ENCODE measurements around the gene PELO.

The PELO gene

DNA sequence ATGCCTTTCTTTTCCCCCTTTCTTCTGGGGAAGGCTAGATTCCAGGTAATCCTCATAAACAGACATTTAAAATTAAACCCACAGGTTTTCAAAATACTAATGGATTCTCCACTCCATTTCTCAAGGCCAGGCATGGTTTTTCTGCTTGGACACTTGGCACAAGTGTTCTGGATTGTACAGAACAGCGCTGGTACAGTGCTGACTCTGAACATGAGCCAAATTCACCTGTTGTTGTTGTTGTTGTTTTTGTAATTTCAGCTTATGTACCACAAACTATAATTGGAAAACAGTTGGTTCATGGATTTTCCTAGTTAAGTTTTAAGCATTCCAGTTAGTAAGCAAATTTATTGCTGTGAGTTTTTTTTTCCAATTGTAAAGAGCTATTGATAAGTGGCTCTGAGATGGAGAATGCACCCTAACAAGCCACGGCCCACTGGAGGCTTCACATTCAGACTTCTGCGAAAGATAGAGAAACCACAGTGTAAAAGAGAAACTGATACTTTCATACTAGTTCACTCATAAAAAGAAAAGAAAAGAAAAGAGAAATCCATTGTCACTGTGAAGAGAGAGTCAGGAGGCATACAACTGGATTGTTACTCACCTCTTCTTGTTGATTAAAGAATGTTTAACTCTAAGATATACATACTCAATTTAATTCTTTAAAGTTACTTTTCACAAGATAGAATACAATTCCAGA is 16.2 kb upstream of the PELO start:
- no peak for DNase-seq (ENCODE audit: low spot score)

- no peak for DNase-seq (ENCODE audit: low spot score)
Measured at GRCh38 chr5:52772668-52773067, 15.0 kb upstream of the PELO start.

DNA sequence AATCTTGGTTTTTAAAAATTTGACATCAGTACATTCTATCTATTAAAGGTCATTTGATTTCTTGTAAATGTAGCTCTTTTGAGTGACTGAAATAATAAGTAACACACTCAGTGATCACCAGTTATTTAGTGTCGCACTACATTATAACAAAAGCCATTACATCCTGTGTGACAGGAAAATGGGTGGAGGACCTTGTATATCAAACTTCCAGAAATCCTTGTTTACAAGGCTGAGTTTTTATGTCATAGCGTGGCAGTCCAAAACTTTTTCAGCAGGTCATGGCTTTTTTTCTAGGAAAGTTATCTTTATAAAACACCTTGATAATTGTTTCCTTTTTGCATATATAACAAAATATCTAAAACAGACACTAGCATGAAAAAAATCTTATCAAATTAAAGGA is 14.4 kb upstream of the PELO start:
- DNase-seq (ENCODE audit: low spot score): no peak

DNA sequence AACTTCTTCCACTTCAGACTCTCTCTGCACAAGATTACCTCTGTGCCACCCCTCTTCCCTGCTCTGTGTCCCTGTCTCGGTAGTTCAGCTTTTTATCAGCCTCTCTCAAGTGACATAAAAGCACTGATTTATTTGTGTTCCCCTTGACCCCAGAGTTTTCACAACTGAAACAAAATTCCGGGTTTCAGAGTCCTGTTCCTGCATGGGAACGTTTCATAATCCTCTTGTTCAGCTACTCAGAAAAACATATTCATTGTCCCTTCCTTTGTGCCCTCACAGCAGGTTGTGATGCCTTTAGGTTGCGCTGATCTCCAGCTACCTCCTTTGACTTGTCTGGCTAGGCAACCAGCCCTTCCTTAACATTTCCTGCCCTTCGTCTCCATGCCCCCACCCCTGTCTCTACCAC is 13.7 kb upstream of the PELO start:
- no peak for DNase-seq (ENCODE audit: low spot score)

- no peak for DNase-seq (ENCODE audit: low spot score)
Measured at GRCh38 chr5:52776116-52776515, 11.6 kb upstream of the PELO start.

GRCh38 chr5:52777186-52777585 is 10.5 kb upstream of the PELO start:
- no peak for DNase-seq (ENCODE audit: low spot score)

DNA sequence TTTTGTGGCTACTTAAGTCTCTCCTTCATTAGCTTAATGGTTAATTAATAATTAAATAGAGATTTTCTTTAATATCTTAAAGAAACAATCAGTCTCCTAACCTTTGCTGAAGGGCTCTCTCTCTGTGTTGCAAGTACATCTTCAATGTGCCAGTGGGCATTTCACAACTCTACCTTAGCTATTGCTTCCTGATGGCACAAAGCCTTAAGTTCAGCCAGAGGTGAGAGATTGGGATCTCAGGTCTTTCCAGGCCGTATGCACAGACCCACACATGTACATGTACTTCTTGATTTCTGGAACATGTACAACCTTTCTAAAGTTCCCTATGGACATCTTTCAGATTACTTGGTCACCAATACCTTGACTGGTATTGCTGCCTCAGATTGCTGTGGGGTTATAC is 8.9 kb upstream of the PELO start:
- no peak for DNase-seq (ENCODE audit: low spot score)

- DNase-seq (ENCODE audit: low spot score): no peak
Measured at GRCh38 chr5:52779213-52779612, 8.5 kb upstream of the PELO start.

DNA sequence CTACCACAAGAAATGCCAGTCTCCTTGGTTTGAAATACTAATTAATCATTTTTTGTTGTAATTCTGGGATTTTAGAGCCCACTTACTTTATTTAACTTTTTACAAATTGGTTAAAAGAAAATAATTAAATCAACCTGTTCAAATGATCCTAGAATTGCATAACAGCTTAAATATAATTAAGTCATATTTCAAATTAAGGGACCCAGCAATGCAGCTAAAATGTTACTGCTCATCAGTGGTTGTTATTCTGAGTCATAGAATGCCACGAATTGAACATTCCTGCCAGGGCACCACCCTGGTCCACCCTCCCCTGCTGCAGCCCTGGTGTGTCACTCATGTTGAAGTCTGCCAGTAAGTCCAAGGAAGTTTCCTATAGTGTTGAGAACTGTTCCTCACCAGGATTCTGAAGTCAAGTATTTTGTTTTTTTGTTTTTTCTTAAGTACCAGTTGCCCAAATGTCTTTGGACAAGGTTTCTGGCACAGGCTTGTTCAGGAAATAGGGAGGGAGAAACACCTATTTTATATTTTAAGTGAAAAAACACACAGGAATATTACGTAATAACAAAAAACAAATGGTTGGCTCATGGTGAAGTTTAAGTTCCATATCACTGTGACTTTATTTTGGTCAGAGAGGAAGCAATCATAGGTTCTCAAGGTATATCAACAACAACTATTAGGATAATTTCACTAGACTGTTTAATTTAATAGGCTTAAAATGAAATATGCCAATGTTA is 4.3 kb upstream of the PELO start:
- DNase-seq (ENCODE audit: low spot score): peak; percentile 72

- DNase-seq (ENCODE audit: low spot score): no peak
Measured at GRCh38 chr5:52784737-52785136, 3.0 kb upstream of the PELO start.

GRCh38 chr5:52786391-52786790 is 1.3 kb upstream of the PELO start:
- no peak for DNase-seq (ENCODE audit: low spot score)

DNA sequence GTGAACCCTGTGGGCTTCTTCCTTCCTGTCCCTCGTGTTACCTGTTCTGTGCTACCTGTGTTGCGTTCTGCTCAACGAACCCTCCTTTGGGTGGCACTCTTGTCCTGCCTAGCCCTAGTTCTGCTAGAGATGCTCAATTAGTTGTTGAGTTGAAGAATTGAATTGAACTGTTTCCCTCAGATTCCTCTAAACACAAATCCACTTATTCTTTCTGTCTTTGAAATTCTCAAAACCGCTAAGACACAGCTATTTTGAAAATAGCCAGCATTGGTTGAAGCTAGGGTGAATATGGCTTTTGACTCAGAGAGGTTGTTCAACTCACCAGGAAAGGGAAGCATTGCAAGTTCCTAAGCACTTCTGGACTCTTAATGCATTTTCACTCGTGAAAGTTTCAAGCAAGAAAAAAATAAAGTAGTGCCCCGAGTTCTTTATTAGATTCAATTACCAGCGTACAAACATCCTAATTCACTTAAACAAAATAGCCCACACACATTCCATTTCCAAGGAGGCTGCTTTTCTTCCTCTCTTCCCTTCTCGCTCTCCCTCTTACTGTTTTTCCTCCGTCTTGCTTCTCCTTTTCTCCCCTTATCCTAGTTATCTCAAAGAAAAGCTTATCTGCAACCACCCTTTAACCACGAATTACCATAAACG is 642 bp upstream of the PELO start:
- no peak for DNase-seq (ENCODE audit: low spot score)

DNA sequence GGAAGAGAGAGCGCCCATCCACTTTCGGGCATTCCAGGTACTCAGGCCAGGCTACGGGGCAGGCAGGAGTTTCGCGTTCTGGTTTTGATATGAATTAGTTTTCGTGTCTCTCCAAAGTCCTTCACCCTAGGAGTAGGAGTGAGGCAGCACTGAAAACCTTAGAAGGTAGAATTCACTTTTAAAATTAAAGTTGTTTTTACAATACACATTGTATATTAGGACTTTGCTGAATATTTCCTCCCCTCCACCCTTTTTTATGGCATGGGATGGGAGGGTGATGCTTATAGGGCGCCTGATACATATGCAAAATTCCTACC is 747 bp downstream of the PELO start:
- DNase-seq (ENCODE audit: low spot score): no peak

GRCh38 chr5:52789378-52789777 is 1.7 kb downstream of the PELO start:
- no peak for DNase-seq (ENCODE audit: low spot score)

GRCh38 chr5:52789851-52790250 is 2.1 kb downstream of the PELO start:
- DNase-seq (ENCODE audit: low spot score): no peak

DNA sequence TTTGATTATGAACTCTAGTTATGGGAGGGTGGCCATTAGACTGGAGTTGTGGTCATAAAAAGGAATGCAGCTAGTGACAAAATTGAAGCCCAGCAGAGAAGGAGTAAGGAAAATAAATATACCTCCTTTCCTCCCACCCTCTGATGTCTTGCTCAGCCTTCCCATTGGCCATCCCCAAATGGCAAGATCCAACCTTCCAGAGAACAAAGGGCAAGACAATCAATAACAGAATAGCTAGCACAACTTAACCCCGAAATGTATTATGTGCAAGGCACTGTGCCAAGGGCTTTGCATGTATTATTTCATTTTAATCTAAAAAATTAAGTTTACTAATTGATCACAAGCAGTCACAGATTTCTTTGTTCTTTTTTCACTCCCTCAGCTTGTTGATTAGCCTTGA is 3.6 kb downstream of the PELO start:
- DNase-seq (ENCODE audit: low spot score): no peak

GRCh38 chr5:52794519-52794918 is 6.8 kb downstream of the PELO start:
- no peak for DNase-seq (ENCODE audit: low spot score)

GRCh38 chr5:52796031-52796430 is 8.3 kb downstream of the PELO start:
- no peak for DNase-seq (ENCODE audit: low spot score)

- no peak for DNase-seq (ENCODE audit: low spot score)
Measured at GRCh38 chr5:52796516-52797103, 8.9 kb downstream of the PELO start.

- no peak for DNase-seq (ENCODE audit: low spot score)
Measured at GRCh38 chr5:52798938-52799337, 11.2 kb downstream of the PELO start.

DNA sequence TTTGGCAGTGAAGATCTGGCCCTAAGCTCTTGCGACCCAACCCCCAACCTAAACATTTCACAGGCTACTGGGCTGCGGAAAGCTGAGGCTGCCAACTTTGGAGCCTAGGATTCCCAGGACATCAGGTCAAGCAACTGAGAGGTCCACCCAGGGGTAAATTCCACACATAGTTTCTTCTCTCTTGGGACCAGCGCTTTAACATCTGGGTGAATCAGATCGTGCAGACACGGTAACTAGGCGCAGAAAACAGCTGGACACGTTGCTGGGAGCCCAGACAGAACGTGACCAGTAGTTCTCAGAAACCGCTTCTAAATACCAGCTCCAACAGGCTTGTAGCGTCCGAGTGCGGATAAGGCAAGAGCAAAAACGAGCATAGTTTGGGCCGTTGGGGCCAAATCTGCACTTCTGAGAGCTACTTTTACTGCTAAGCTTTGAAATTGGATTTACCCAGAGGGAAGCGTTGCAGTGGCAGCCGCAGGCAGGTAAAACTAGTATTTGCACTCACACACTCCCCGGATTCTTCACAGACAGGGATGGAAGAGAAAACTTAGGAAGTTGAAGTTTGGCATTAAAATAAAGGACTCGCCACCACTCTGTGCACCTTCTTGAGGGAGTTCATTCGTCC is 11.8 kb downstream of the PELO start:
- peak; percentile 74 for DNase-seq (ENCODE audit: low spot score)

DNA sequence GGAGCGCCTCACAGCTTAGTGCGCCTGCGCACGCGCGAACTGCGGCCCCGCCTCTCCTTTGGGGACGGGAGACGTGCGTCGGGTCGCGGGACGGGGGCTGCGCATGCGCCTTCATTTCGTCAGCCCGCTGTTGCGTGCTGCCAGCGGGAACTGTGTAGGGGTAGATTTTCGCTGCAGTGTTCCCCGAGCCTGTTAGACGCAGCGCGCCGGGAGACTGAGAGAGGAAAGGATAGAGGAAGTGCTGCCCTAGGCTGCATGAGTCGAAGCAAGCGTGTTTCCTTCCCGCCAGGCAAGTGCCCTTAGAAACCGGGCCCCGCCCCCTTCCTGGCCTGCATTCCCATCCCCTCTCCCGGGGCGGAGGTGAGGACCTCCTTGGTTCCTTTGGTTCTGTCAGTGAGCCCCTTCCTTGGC is 12.3 kb downstream of the PELO start:
- peak; percentile 98 for DNase-seq (ENCODE audit: low spot score)

Data from AG20443 (cell line).